ENCODE results near the gene CYP4F11. TPM values are rescaled to one million over a fixed set of nuclear protein-coding genes. Genes with fewer than 3 reads are reported as not detected.
A peak's percentile ranks its signal among the peaks of the same experiment; 100 is the strongest.
"Not testable (repeated sequence)": the region's sequence is repeated elsewhere in the genome, so short reads cannot be mapped to it uniquely, and the experiment has no call there.

Gene CYP4F11
- total RNA-seq, 1 experiment from 2014 or later = not detected

GRCh38 chr19:15874821-15875474, 59.4 kb downstream of the CYP4F11 start:
- Histone ChIP-seq H2BK15ac (ENCODE audit: low read depth, low read length) (no peak overlapping the region), H3K56ac (ENCODE audit: insufficient read length, low read depth, low read length) (no peak overlapping the region), H2BK5ac (ENCODE audit: insufficient read length, low read length) (no peak overlapping the region), H2AK5ac (ENCODE audit: insufficient read length, low read length) (no peak overlapping the region), H3K27ac (ENCODE audit: insufficient read length, low read depth, low read length) (no peak overlapping the region), H3K79me1 (ENCODE audit: insufficient read depth, low read depth, low read length, poor library complexity, severe bottlenecking) (no peaks in the 10 kb centered on the region), H2BK120ac (ENCODE audit: low read depth, low read length, poor library complexity, severe bottlenecking) (no peak overlapping the region), H3K4ac (ENCODE audit: low read depth, low read length) (no peak overlapping the region), H3K23me2 (ENCODE audit: insufficient read length, low read depth, low read length, poor library complexity, severe bottlenecking) (no peaks in the 10 kb centered on the region), H3K14ac (ENCODE audit: insufficient read depth, low read length) (no peak overlapping the region), H3K9ac (ENCODE audit: extremely low read depth, insufficient read length, low read length) (no peak overlapping the region), H3K4me2 (ENCODE audit: insufficient read depth, insufficient read length, low read length) (no peak overlapping the region), H3K4me1 (ENCODE audit: insufficient read depth, low read length) (no peaks in the 10 kb centered on the region), H3T11ph (ENCODE audit: low read length) (no peak overlapping the region), H4K91ac (ENCODE audit: insufficient read length, low read depth, low read length) (no peak overlapping the region), H4K8ac (replicated peaks; ENCODE audit: insufficient read length, low read depth, low read length) (no peak overlapping the region), H3K79me2 (ENCODE audit: insufficient read depth, low read length) (no peaks in the 10 kb centered on the region), H4K5ac (ENCODE audit: insufficient read length, low read depth, low read length) (no peak overlapping the region), H2BK20ac (ENCODE audit: low read depth, low read length, poor library complexity, severe bottlenecking) (no peak overlapping the region), H3K18ac (ENCODE audit: insufficient read length, low read depth, low read length) (no peak overlapping the region), H3K9me3 (ENCODE audit: control insufficient read depth, low read depth, low read length) (peaks cover 84% of the 10 kb centered on the region), H3K27me3 (ENCODE audit: insufficient read depth, low read length) (no peaks in the 10 kb centered on the region), H4K20me1 (ENCODE audit: control insufficient read depth, insufficient read depth, insufficient read length) (no peaks in the 10 kb centered on the region), H2AFZ (ENCODE audit: low read length) (no peak overlapping the region), H2BK12ac (ENCODE audit: insufficient read length, low read depth, low read length) (no peak overlapping the region), H3K23ac (ENCODE audit: insufficient read length, low read depth, low read length) (no peak overlapping the region)
- no peak for TF ChIP-seq CTCF (conservative IDR thresholded peaks at IDR 0.05)
- WGBS (ENCODE audit: extremely low coverage, insufficient read length, low lambda C conversion rate) = no CpG with 5 or more reads among the region's 4 CpGs
- peaks cover 92 to 98% of the 10 kb centered on the region in 2 experiments for H3K9me3 Mint-ChIP-seq
- H3K36me3 Mint-ChIP-seq (ENCODE audit: insufficient read depth in 1 of 3, low read depth in 3 of 3) = peaks cover 4 to 24% (median 13%) of the 10 kb centered on the region in 3 experiments; a peak in 6 of 7 replicates
- no peaks in the 10 kb centered on the region for H3K4me1 Mint-ChIP-seq
- DNase-seq = no peak
- H3K4me3 Mint-ChIP-seq = no peak overlapping the region
- no peak overlapping the region for H3K27ac Mint-ChIP-seq
- no peaks in the 10 kb centered on the region; the same call in none of the 2 replicates for H3K27me3 Mint-ChIP-seq (ENCODE audit: low read depth)

- H3K27ac Mint-ChIP-seq; H3K79me1 ChIP-seq (ENCODE audit: insufficient read depth, low read depth, low read length, poor library complexity, severe bottlenecking); H2AK5ac ChIP-seq (ENCODE audit: insufficient read length, low read length); H4K5ac ChIP-seq (ENCODE audit: insufficient read length, low read depth, low read length); H3K4me1 Mint-ChIP-seq; H3K4me2 ChIP-seq (ENCODE audit: insufficient read depth, insufficient read length, low read length); H2BK20ac ChIP-seq (ENCODE audit: low read depth, low read length, poor library complexity, severe bottlenecking); H4K20me1 ChIP-seq (ENCODE audit: control insufficient read depth, insufficient read depth, insufficient read length); H2BK12ac ChIP-seq (ENCODE audit: insufficient read length, low read depth, low read length); H3K18ac ChIP-seq (ENCODE audit: insufficient read length, low read depth, low read length); H3K14ac ChIP-seq (ENCODE audit: insufficient read depth, low read length); H2BK120ac ChIP-seq (ENCODE audit: low read depth, low read length, poor library complexity, severe bottlenecking); H3K27ac ChIP-seq (ENCODE audit: insufficient read length, low read depth, low read length); H3K4me1 ChIP-seq (ENCODE audit: insufficient read depth, low read length); H3K23ac ChIP-seq (ENCODE audit: insufficient read length, low read depth, low read length); H3K27me3 ChIP-seq (ENCODE audit: insufficient read depth, low read length); H3K23me2 ChIP-seq (ENCODE audit: insufficient read length, low read depth, low read length, poor library complexity, severe bottlenecking); H3T11ph ChIP-seq (ENCODE audit: low read length); H2BK15ac ChIP-seq (ENCODE audit: low read depth, low read length); H3K56ac ChIP-seq (ENCODE audit: insufficient read length, low read depth, low read length); H2AFZ ChIP-seq (ENCODE audit: low read length); H4K8ac ChIP-seq (replicated peaks; ENCODE audit: insufficient read length, low read depth, low read length); H3K9ac ChIP-seq (ENCODE audit: extremely low read depth, insufficient read length, low read length); DNase-seq; H4K91ac ChIP-seq (ENCODE audit: insufficient read length, low read depth, low read length); H3K79me2 ChIP-seq (ENCODE audit: insufficient read depth, low read length); H2BK5ac ChIP-seq (ENCODE audit: insufficient read length, low read length); H3K27me3 Mint-ChIP-seq (ENCODE audit: low read depth); H3K4ac ChIP-seq (ENCODE audit: low read depth, low read length): not testable (repeated sequence)
- peaks cover 84% of the 10 kb centered on the region for H3K9me3 ChIP-seq (ENCODE audit: control insufficient read depth, low read depth, low read length)
- peaks cover 92 to 98% of the 10 kb centered on the region in 2 experiments for H3K9me3 Mint-ChIP-seq
- H3K36me3 Mint-ChIP-seq (ENCODE audit: insufficient read depth in 1 of 3, low read depth in 3 of 3) = peaks cover 4 to 30% (median 13%) of the 10 kb centered on the region in 3 experiments; a peak in 6 of 7 replicates
- H3K4me3 Mint-ChIP-seq = peak overlapping the region in 1 of 2 experiments; percentile 30; a peak in 1 of 5 replicates
- no CpG with 5 or more reads among the region's 6 CpGs for WGBS (ENCODE audit: extremely low coverage, insufficient read length, low lambda C conversion rate)
Observed at GRCh38 chr19:15873771-15874170, 60.6 kb downstream of the CYP4F11 start.
